GM21619 (cell line): ENCODE data around the gene SLC25A17.
"Not testable (repeated sequence)": the region's sequence is repeated elsewhere in the genome, so short reads cannot be mapped to it uniquely, and the experiment has no call there.

Source experiments
- ATAC-seq: cut with Tn5 transposase; IDR thresholded peaks from one replicate; pipeline ENCODE4 v1.9.1; 2021; ENCODE audit not compliant: unreplicated experiment

The SLC25A17 gene

GRCh38 chr22:40720538-40721256 is 98.4 kb downstream of the SLC25A17 start:
- no peak for ATAC-seq

GRCh38 chr22:40720156-40720537 is 99.0 kb downstream of the SLC25A17 start:
- not testable (repeated sequence) for ATAC-seq
